ENCODE results near the gene DPYD. TPM values are rescaled to one million over a fixed set of nuclear protein-coding genes. Genes with fewer than 3 reads are reported as not detected.
A peak's percentile ranks its signal among the peaks of the same experiment; 100 is the strongest.

Gene DPYD
- polyA plus RNA-seq, 1 of the 3 experiments (the other 2 are of a cell fraction), result 23.0 TPM

GRCh38 chr1:97174039-97174704, 746.7 kb downstream of the DPYD start:
- ChIA-PET POLR2A (no interaction called here), CTCF (no interaction called here)
- Histone ChIP-seq H3K9me2 (no peaks in the 10 kb centered on the region), H3F3A (replicated peaks; ENCODE audit: insufficient read depth) (peaks cover 11% of the 10 kb centered on the region), H3K4me3 (ENCODE audit: low read depth in 2 of 2, low read length in 1 of 2) (no peak overlapping the region), H3K4me2 (no peak overlapping the region), H4K20me1 (ENCODE audit: insufficient read depth) (no peaks in the 10 kb centered on the region), H2AFZ (ENCODE audit: low read depth) (no peak overlapping the region), H3K9ac (no peak overlapping the region), H3K9me3 (no peaks in the 10 kb centered on the region), H3K79me2 (ENCODE audit: insufficient read depth) (no peaks in the 10 kb centered on the region), H3K36me3 (replicated peaks in 1 of 2; ENCODE audit: control insufficient read depth in 1 of 2, insufficient read depth in 2 of 2, low read length in 1 of 2) (peaks cover 0 to 25% of the 10 kb centered on the region in 2 experiments), H3K27ac (ENCODE audit: low read depth in 2 of 2, low read length in 1 of 2) (peak overlapping the region in 1 of 2 experiments; percentile 83; a peak in 2 of 4 replicates), H3K27me3 (ENCODE audit: insufficient read depth) (no peaks in the 10 kb centered on the region), H3K4me1 (ENCODE audit: control insufficient read depth in 1 of 2, insufficient read depth in 2 of 2, low read depth in 1 of 2, low read length in 1 of 2) (peaks cover 0 to 11% of the 10 kb centered on the region in 2 experiments; a peak in 2 of 4 replicates)
- DNase-seq, result peak; percentile 4
- 68% methylated on average over 4 of the region's 4 CpGs for WGBS (ENCODE audit: low lambda C conversion rate)
- no peak for TF ChIP-seq RFX5 (IDR thresholded peaks at IDR 0.05; ENCODE audit: low read length)
- peak; percentile 23; the same call in 1 of the 2 replicates for TF ChIP-seq NFIC (IDR thresholded peaks at IDR 0.05; ENCODE audit: borderline replicate concordance)

GRCh38 chr1:97170300-97170699, 750.5 kb downstream of the DPYD start:
- WGBS (ENCODE audit: low lambda C conversion rate), result 100% methylated on average over 1 of the region's 2 CpGs
- peaks cover 17% of the 10 kb centered on the region for H3F3A ChIP-seq (replicated peaks; ENCODE audit: insufficient read depth)
- H3K4me1 ChIP-seq (ENCODE audit: control insufficient read depth in 1 of 2, insufficient read depth in 2 of 2, low read depth in 1 of 2, low read length in 1 of 2), result peaks cover 0 to 7% of the 10 kb centered on the region in 2 experiments; a peak in 2 of 4 replicates
- peaks cover 0 to 21% of the 10 kb centered on the region in 2 experiments for H3K36me3 ChIP-seq (replicated peaks in 1 of 2; ENCODE audit: control insufficient read depth in 1 of 2, insufficient read depth in 2 of 2, low read length in 1 of 2)
- no peak for DNase-seq
- ChIA-PET POLR2A (no interaction called here), CTCF (no interaction called here)
- no peak for TF ChIP-seq FOSL2 (IDR thresholded peaks at IDR 0.05; ENCODE audit: borderline replicate concordance, low read depth)
- no peak for TF ChIP-seq RAD21 (IDR thresholded peaks at IDR 0.05; ENCODE audit: low read length)
- no peak for TF ChIP-seq RCOR1 (IDR thresholded peaks at IDR 0.05; ENCODE audit: low read length)
- TF ChIP-seq GATA2 (CRISPR knock-in tag; IDR thresholded peaks at IDR 0.05), result no peak
- no peak for TF ChIP-seq SIN3A (IDR thresholded peaks at IDR 0.05; ENCODE audit: borderline replicate concordance, low read depth, low read length)
- no peak for TF ChIP-seq ZBTB33 (IDR thresholded peaks at IDR 0.05; ENCODE audit: borderline replicate concordance, low read depth)
- TF ChIP-seq MEF2A (IDR thresholded peaks at IDR 0.05; ENCODE audit: borderline replicate concordance, low read depth), result no peak
- TF ChIP-seq PBX3 (IDR thresholded peaks at IDR 0.05), result no peak
- no peak for TF ChIP-seq YY1 (IDR thresholded peaks at IDR 0.05; ENCODE audit: low read depth)
- no peak for TF ChIP-seq USF2 (IDR thresholded peaks at IDR 0.05; ENCODE audit: borderline replicate concordance, low read depth, low read length)
- TF ChIP-seq RXRA (IDR thresholded peaks at IDR 0.05; ENCODE audit: borderline replicate concordance, low read depth), result no peak
- no peak for TF ChIP-seq MXI1 (IDR thresholded peaks at IDR 0.05; ENCODE audit: low read depth, low read length)
- no peak for TF ChIP-seq RFX5 (IDR thresholded peaks at IDR 0.05; ENCODE audit: low read length)
- TF ChIP-seq NRF1 (IDR thresholded peaks at IDR 0.05; ENCODE audit: low read depth, low read length), result no peak
- no peak for TF ChIP-seq SMC3 (IDR thresholded peaks at IDR 0.05; ENCODE audit: low read depth, low read length)
- no peak for TF ChIP-seq MAX (IDR thresholded peaks at IDR 0.05; ENCODE audit: low read depth)
- TF ChIP-seq CTCF (IDR thresholded peaks at IDR 0.05), result no peak
- TF ChIP-seq EZH2phosphoT487 (IDR thresholded peaks at IDR 0.05; ENCODE audit: borderline replicate concordance, low read depth), result no peak
- TF ChIP-seq GABPA (IDR thresholded peaks at IDR 0.05; ENCODE audit: low read depth), result no peak
- H3K27me3 ChIP-seq (ENCODE audit: insufficient read depth), result no peaks in the 10 kb centered on the region
- no peak overlapping the region for H3K4me2 ChIP-seq
- H3K79me2 ChIP-seq (ENCODE audit: insufficient read depth), result no peaks in the 10 kb centered on the region
- H4K20me1 ChIP-seq (ENCODE audit: insufficient read depth), result no peaks in the 10 kb centered on the region
- H3K4me3 ChIP-seq (ENCODE audit: low read depth in 2 of 2, low read length in 1 of 2), result no peak overlapping the region
- no peak overlapping the region for H2AFZ ChIP-seq (ENCODE audit: low read depth)
- H3K9me2 ChIP-seq, result no peaks in the 10 kb centered on the region
- H3K27ac ChIP-seq (ENCODE audit: low read depth in 2 of 2, low read length in 1 of 2), result no peak overlapping the region
- H3K9ac ChIP-seq, result no peak overlapping the region
- H3K9me3 ChIP-seq, result no peaks in the 10 kb centered on the region
